Astrocyte (in vitro differentiated cells and primary cell): ENCODE data around the gene ANKRD9. TPM values are rescaled to one million over a fixed set of nuclear protein-coding genes. Genes with fewer than 3 reads are reported as not detected.
A peak's percentile ranks its signal among the peaks of the same experiment; 100 is the strongest.
"Not testable (repeated sequence)": the region's sequence is repeated elsewhere in the genome, so short reads cannot be mapped to it uniquely, and the experiment has no call there.

Experiments
- DNase-seq: peaks from one replicate; pipeline ENCODE4 v3.0.0-alpha.2; 2010; ENCODE audit warnings: low read depth
- FAIRE-seq: peaks from 2 replicates; lab custom pipeline; 2011; peaks lifted over from hg19 to GRCh38; lab: Jason Lieb, UNC
- H2AFZ ChIP-seq: 2 replicates; pipeline ENCODE4 v1.6.0; 2012; ENCODE audit warnings: low read depth, low read length, inconsistent platforms
- H3K27ac ChIP-seq: 2 replicates; pipeline ENCODE4 v1.5.1; 2011; ENCODE audit warnings: low read depth, low read length, inconsistent platforms
- H3K27me3 ChIP-seq: 2 replicates; pipeline ENCODE4 v1.6.0; 2011; ENCODE audit warnings: low read length, inconsistent platforms; ENCODE audit not compliant: insufficient read depth
- H3K36me3 ChIP-seq: 2 replicates; pipeline ENCODE4 v1.5.1; 2011; ENCODE audit warnings: low read length, inconsistent platforms; ENCODE audit not compliant: insufficient read depth
- H3K4me1 ChIP-seq: 2 replicates; pipeline ENCODE4 v1.5.1; 2011; ENCODE audit warnings: low read length, inconsistent platforms; ENCODE audit not compliant: insufficient read depth
- H3K4me2 ChIP-seq: 2 replicates; pipeline ENCODE4 v1.6.0; 2012; ENCODE audit warnings: low read length, inconsistent platforms
- H3K4me3 ChIP-seq: 2 replicates; pipeline ENCODE4 v1.5.1; 2011; ENCODE audit warnings: low read depth, mild to moderate bottlenecking, low read length, inconsistent platforms; ENCODE audit not compliant: insufficient read depth
- H3K79me2 ChIP-seq: 2 replicates; pipeline ENCODE4 v1.6.0; 2012; ENCODE audit warnings: mild to moderate bottlenecking, low read length, inconsistent platforms; ENCODE audit not compliant: insufficient read depth
- H3K9ac ChIP-seq: 2 replicates; pipeline ENCODE4 v1.6.0; 2012; ENCODE audit warnings: mild to moderate bottlenecking, low read length, inconsistent platforms
- H3K9me3 ChIP-seq: 2 replicates; pipeline ENCODE4 v1.5.1; 2012; ENCODE audit warnings: low read depth, mild to moderate bottlenecking, low read length, inconsistent platforms; ENCODE audit not compliant: insufficient read depth
- H4K20me1 ChIP-seq: 2 replicates; pipeline ENCODE4 v1.6.0; 2012; ENCODE audit warnings: low read length, inconsistent platforms; ENCODE audit not compliant: insufficient read depth
- H3K27ac Mint-ChIP-seq: one replicate; pipeline ENCODE4 v1.8.0; 2021; ENCODE audit warnings: mild to moderate bottlenecking, mixed read lengths; ENCODE audit not compliant: unreplicated experiment
- H3K27me3 Mint-ChIP-seq: one replicate; pipeline ENCODE4 v1.8.0; 2021; ENCODE audit warnings: low read depth, mixed read lengths; ENCODE audit not compliant: unreplicated experiment
- H3K36me3 Mint-ChIP-seq: one replicate; pipeline ENCODE4 v1.8.0; 2021; ENCODE audit warnings: low read depth, mixed read lengths; ENCODE audit not compliant: unreplicated experiment
- H3K4me1 Mint-ChIP-seq: one replicate; pipeline ENCODE4 v1.8.0; 2021; ENCODE audit warnings: low read depth, mixed read lengths; ENCODE audit not compliant: unreplicated experiment
- H3K4me3 Mint-ChIP-seq: one replicate; pipeline ENCODE4 v1.8.0; 2021; ENCODE audit warnings: mild to moderate bottlenecking, moderate library complexity, mixed read lengths; ENCODE audit not compliant: unreplicated experiment
- H3K9me3 Mint-ChIP-seq: one replicate; pipeline ENCODE4 v1.8.0; 2021; ENCODE audit warnings: mild to moderate bottlenecking, mixed read lengths; ENCODE audit not compliant: unreplicated experiment
- CTCF ChIP-seq: IDR thresholded peaks from 2 replicates; pipeline ENCODE4 v1.5.1; 2011; ENCODE audit warnings: low read depth, mild to moderate bottlenecking, inconsistent platforms, low read length, moderate library complexity; ENCODE audit not compliant: insufficient read depth
- EZH2 ChIP-seq: IDR thresholded peaks from 2 replicates; pipeline ENCODE4 v1.6.1; 2012; ENCODE audit warnings: mild to moderate bottlenecking, low read length, inconsistent platforms; ENCODE audit not compliant: insufficient read depth
- total RNA-seq: library from RNA; stranded (reverse); gene quantifications from 2 replicates; pipeline ENCODE4 v1.2.1, GENCODE V29; 2021

The ANKRD9 gene
- total RNA-seq, 1 donor from 2014 or later, result 9.4 TPM

DNA sequence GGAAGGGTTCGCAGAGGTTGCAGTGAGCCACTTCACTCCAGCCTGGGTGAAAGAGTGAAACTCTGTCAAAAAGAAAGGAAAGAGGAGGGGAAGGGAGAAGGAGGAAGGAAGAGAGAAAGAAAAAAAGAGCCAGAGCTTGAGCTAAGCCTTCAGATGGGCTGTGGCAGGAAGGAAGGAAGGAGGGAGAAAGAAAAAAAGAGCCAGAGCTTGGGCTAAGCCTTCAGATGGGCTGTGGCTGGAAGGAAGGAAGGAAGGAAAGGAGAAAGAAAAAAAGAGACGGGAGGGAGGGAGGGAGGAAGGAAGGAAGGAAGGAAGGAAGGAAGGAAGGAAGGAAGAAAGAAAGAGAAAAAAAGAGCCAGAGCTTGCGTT, 13.6 kb upstream of the ANKRD9 start:
- H3K4me2 ChIP-seq, result no peak overlapping the region
- no peaks in the 10 kb centered on the region for H3K27me3 Mint-ChIP-seq
- H3K4me1 ChIP-seq, result peaks cover 14% of the 10 kb centered on the region
- H3K4me3 Mint-ChIP-seq, result no peak overlapping the region
- H4K20me1 ChIP-seq, result no peaks in the 10 kb centered on the region
- TF ChIP-seq EZH2, result no peak
- no peak for TF ChIP-seq CTCF
- H3K36me3 ChIP-seq, result no peaks in the 10 kb centered on the region
- peak overlapping the region; percentile 69 for H2AFZ ChIP-seq
- no peak overlapping the region for H3K27ac ChIP-seq
- no peaks in the 10 kb centered on the region for H3K79me2 ChIP-seq
- no peak overlapping the region for H3K9ac ChIP-seq
- H3K4me3 ChIP-seq, result no peak overlapping the region
- H3K36me3 Mint-ChIP-seq, result no peaks in the 10 kb centered on the region
- H3K27me3 ChIP-seq, result no peaks in the 10 kb centered on the region
- FAIRE-seq (no peak), DNase-seq (no peak)
- H3K4me1 Mint-ChIP-seq, result no peaks in the 10 kb centered on the region
- H3K9me3 Mint-ChIP-seq, result no peaks in the 10 kb centered on the region
- H3K27ac Mint-ChIP-seq, result no peak overlapping the region
- no peaks in the 10 kb centered on the region for H3K9me3 ChIP-seq

DNA sequence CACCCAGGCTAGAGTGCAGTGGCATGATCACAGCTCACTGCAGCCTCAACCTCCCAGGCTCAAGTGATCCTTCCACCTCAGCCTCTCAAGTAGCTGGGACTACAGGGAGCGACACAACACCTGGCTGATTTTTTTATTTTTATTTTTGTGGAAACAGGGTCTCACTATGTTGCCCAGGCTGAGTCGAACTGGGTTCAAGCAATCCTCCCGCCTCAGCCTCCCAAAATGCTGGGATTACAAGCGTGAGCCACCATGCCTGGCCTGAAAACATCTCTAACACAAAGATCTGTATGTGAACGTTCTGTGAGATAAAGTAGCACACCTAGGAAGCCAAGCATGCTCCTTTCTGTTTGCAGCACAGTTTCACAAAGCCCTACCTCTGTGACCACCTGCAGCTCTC, 10.1 kb upstream of the ANKRD9 start:
- H3K27me3 Mint-ChIP-seq, H3K9ac ChIP-seq, H2AFZ ChIP-seq, H3K27ac ChIP-seq, H3K79me2 ChIP-seq, H3K27ac Mint-ChIP-seq, H3K4me2 ChIP-seq, H3K9me3 ChIP-seq, H3K36me3 Mint-ChIP-seq, FAIRE-seq, H3K36me3 ChIP-seq, H3K4me3 ChIP-seq, H3K4me3 Mint-ChIP-seq, H4K20me1 ChIP-seq, H3K4me1 Mint-ChIP-seq, H3K9me3 Mint-ChIP-seq, DNase-seq, H3K27me3 ChIP-seq: not testable (repeated sequence)
- H3K4me1 ChIP-seq, result peaks cover 12% of the 10 kb centered on the region

DNA sequence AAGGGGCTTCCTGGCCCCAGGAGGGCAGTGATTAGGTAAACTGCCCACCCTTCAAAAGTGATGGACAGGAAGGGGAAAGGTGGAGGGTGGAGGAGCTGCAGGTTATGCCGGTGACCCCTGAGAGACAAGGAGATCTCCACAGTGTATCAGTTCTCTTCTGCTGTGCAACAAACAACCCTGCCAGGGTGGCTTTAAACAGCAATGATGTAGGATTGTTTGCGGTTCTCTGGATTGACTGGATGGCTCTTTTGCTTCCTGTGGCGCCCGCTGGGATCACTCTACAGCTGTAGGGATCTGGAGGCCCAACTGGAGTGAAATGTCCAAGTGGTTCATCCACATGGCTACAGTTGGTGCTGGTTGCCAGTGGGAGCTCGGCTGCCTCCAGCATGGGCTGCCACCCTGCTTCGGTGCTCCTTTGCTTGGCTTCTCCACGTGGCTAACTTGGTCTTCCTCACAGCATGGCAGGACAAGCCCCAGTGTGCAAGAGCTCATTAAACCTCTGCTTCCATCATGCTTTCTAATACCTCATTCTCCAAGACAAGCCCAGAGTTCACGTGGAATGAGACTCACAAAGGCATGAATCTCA, 8.6 kb upstream of the ANKRD9 start:
- TF ChIP-seq EZH2 (no peak), CTCF (no peak)
- no peaks in the 10 kb centered on the region for H3K9me3 ChIP-seq
- FAIRE-seq (no peak), DNase-seq (no peak)
- H3K79me2 ChIP-seq, result no peaks in the 10 kb centered on the region
- H3K9ac ChIP-seq, result no peak overlapping the region
- Mint-ChIP-seq H3K27me3 (peaks cover 7% of the 10 kb centered on the region), H3K36me3 (no peaks in the 10 kb centered on the region), H3K9me3 (no peaks in the 10 kb centered on the region), H3K4me1 (no peaks in the 10 kb centered on the region), H3K4me3 (peak overlapping the region; percentile 80), H3K27ac (peak overlapping the region; percentile 2)
- no peaks in the 10 kb centered on the region for H3K36me3 ChIP-seq
- H3K27me3 ChIP-seq, result no peaks in the 10 kb centered on the region
- no peak overlapping the region for H3K27ac ChIP-seq
- no peak overlapping the region for H3K4me2 ChIP-seq
- H4K20me1 ChIP-seq, result no peaks in the 10 kb centered on the region
- H3K4me1 ChIP-seq, result peaks cover 4% of the 10 kb centered on the region
- H2AFZ ChIP-seq, result no peak overlapping the region
- no peak overlapping the region for H3K4me3 ChIP-seq
